Measurements from ENCODE around the gene CEMIP. TPM values are rescaled to one million over a fixed set of nuclear protein-coding genes. Genes with fewer than 3 reads are reported as not detected.
"Not testable (repeated sequence)": the region's sequence is repeated elsewhere in the genome, so short reads cannot be mapped to it uniquely, and the experiment has no call there.

CEMIP gene
- total RNA-seq, 1 donor from 2014 or later, result 0.13 TPM

- DNase-seq (ENCODE audit: low read depth, low spot score), result no peak
Observed at GRCh38 chr15:80760960-80761359, 18.2 kb upstream of the CEMIP start.

- no peak for DNase-seq (ENCODE audit: low read depth, low spot score)
Observed at GRCh38 chr15:80761754-80762153, 17.4 kb upstream of the CEMIP start.

GRCh38 chr15:80763235-80763634, 15.9 kb upstream of the CEMIP start:
- DNase-seq (ENCODE audit: low read depth, low spot score), result not testable (repeated sequence)

- DNase-seq (ENCODE audit: low read depth, low spot score), result no peak
Observed at GRCh38 chr15:80764535-80764934, 14.6 kb upstream of the CEMIP start.

GRCh38 chr15:80766275-80766674, 12.9 kb upstream of the CEMIP start:
- no peak for DNase-seq (ENCODE audit: low read depth, low spot score)

- DNase-seq (ENCODE audit: low read depth, low spot score), result no peak
Observed at GRCh38 chr15:80768158-80768557, 11.0 kb upstream of the CEMIP start.

GRCh38 chr15:80769153-80769828, 9.9 kb upstream of the CEMIP start:
- no peak for DNase-seq (ENCODE audit: low read depth, low spot score)

GRCh38 chr15:80769829-80770705, 9.1 kb upstream of the CEMIP start:
- DNase-seq (ENCODE audit: low read depth, low spot score), result no peak

GRCh38 chr15:80773122-80773551, 6.0 kb upstream of the CEMIP start:
- DNase-seq (ENCODE audit: low read depth, low spot score), result no peak

- DNase-seq (ENCODE audit: low read depth, low spot score), result no peak
Observed at GRCh38 chr15:80773792-80774352, 5.3 kb upstream of the CEMIP start.

GRCh38 chr15:80774486-80774885, 4.7 kb upstream of the CEMIP start:
- no peak for DNase-seq (ENCODE audit: low read depth, low spot score)

- DNase-seq (ENCODE audit: low read depth, low spot score), result no peak
Observed at GRCh38 chr15:80775338-80775737, 3.8 kb upstream of the CEMIP start.

- DNase-seq (ENCODE audit: low read depth, low spot score), result peak; percentile 64
Observed at GRCh38 chr15:80776420-80777045, 2.6 kb upstream of the CEMIP start.

GRCh38 chr15:80777137-80777536, 2.0 kb upstream of the CEMIP start:
- peak; percentile 22 for DNase-seq (ENCODE audit: low read depth, low spot score)

GRCh38 chr15:80777826-80778620, 1.1 kb upstream of the CEMIP start:
- no peak for DNase-seq (ENCODE audit: low read depth, low spot score)

- DNase-seq (ENCODE audit: low read depth, low spot score), result no peak
Observed at GRCh38 chr15:80778621-80778963, 578 bp upstream of the CEMIP start.

- DNase-seq (ENCODE audit: low read depth, low spot score), result no peak
Observed at GRCh38 chr15:80779658-80780415, 667 bp downstream of the CEMIP start.

- DNase-seq (ENCODE audit: low read depth, low spot score), result no peak
Observed at GRCh38 chr15:80780416-80781221, 1.4 kb downstream of the CEMIP start.

- no peak for DNase-seq (ENCODE audit: low read depth, low spot score)
Observed at GRCh38 chr15:80783260-80783659, 4.1 kb downstream of the CEMIP start.

GRCh38 chr15:80785335-80785734, 6.2 kb downstream of the CEMIP start:
- DNase-seq (ENCODE audit: low read depth, low spot score), result no peak
